Fibroblast of lung (primary cell): ENCODE measurements around the gene ZMYM4. TPM values are rescaled to one million over a fixed set of nuclear protein-coding genes. Genes with fewer than 3 reads are reported as not detected.

Source experiments
- DNase-seq, 2 donors: peaks; one replicate each; pipeline versions ENCODE4 v3.0.0 to v3.0.0-alpha.2; 2010; ENCODE audit warnings: low read depth in 2 of 2
- H2AFZ ChIP-seq: 2 replicates; pipeline ENCODE4 v1.5.1; 2012; ENCODE audit warnings: low read length, control low read depth, inconsistent platforms
- H3K27ac ChIP-seq: 2 replicates; pipeline ENCODE4 v1.5.1; 2011; ENCODE audit warnings: low read length, control low read depth; ENCODE audit not compliant: insufficient read depth
- H3K27me3 ChIP-seq: 2 replicates; pipeline ENCODE4 v1.5.1; 2011; ENCODE audit warnings: mild to moderate bottlenecking, low read length; ENCODE audit not compliant: control insufficient read depth, insufficient read depth
- H3K36me3 ChIP-seq: 2 replicates; pipeline ENCODE4 v1.5.1; 2011; ENCODE audit warnings: low read length; ENCODE audit not compliant: control insufficient read depth, insufficient read depth
- H3K4me1 ChIP-seq: 2 replicates; pipeline ENCODE4 v1.5.1; 2011; ENCODE audit warnings: low read length; ENCODE audit not compliant: control insufficient read depth, insufficient read depth; ENCODE audit errors: extremely low read depth
- H3K4me2 ChIP-seq: 2 replicates; pipeline ENCODE4 v1.5.1; 2011; ENCODE audit warnings: low read length, control low read depth; ENCODE audit not compliant: insufficient read depth; ENCODE audit errors: extremely low read depth
- H3K4me3 ChIP-seq, 4 experiments: fragments of 200-600 bp in 1 of 4; sonication (generic) in 1 of 4; replicated peaks in 1 of 4; 2 replicates each; pipeline ENCODE4 v1.5.1; 2011 to 2016; ENCODE audit warnings: low read length in 4 of 4, low read depth in 3 of 4, mild to moderate bottlenecking in 3 of 4, control low read depth in 2 of 4, inconsistent platforms in 1 of 4, mixed read lengths in 1 of 4; ENCODE audit not compliant: insufficient read depth in 1 of 4; ENCODE audit errors: control extremely low read depth in 1 of 4
- H3K79me2 ChIP-seq: 2 replicates; pipeline ENCODE4 v1.5.1; 2012; ENCODE audit warnings: mild to moderate bottlenecking, low read length, inconsistent platforms; ENCODE audit not compliant: control insufficient read depth, insufficient read depth
- H3K9ac ChIP-seq: 2 replicates; pipeline ENCODE4 v1.5.1; 2011; ENCODE audit warnings: mild to moderate bottlenecking, low read length, control low read depth; ENCODE audit not compliant: insufficient read depth
- H3K9me3 ChIP-seq: 2 replicates; pipeline ENCODE4 v1.5.1; 2012; ENCODE audit warnings: low read depth, low read length; ENCODE audit not compliant: control insufficient read depth, insufficient read depth
- H4K20me1 ChIP-seq: 2 replicates; pipeline ENCODE4 v1.5.1; 2011; ENCODE audit warnings: low read length; ENCODE audit not compliant: control insufficient read depth, insufficient read depth; ENCODE audit errors: extremely low read depth
- CTCF ChIP-seq, 2 donors: IDR thresholded peaks in 1 of 2; conservative IDR thresholded peaks in 1 of 2; 1 replicate in 1 of 2; 2 replicates in 1 of 2; pipeline ENCODE4 v1.5.1; 2011 to 2012; ENCODE audit warnings: low read length in 2 of 2, control low read depth in 1 of 2, inconsistent platforms in 1 of 2, low read depth in 1 of 2, mild to moderate bottlenecking in 1 of 2
- EZH2 ChIP-seq: IDR thresholded peaks from 2 replicates; pipeline ENCODE4 v1.5.1; 2012; ENCODE audit warnings: low read length, control low read depth, mild to moderate bottlenecking; ENCODE audit errors: missing control alignments
- polyA plus RNA-seq, 2 donors: library from polyadenylated mRNA; depleted of rRNA in 1 of 2; stranded (reverse) in 1 of 2; unstranded in 1 of 2; fragments of >200 nt; gene quantifications; 2 replicates each; pipeline ENCODE4 v1.2.1, GENCODE V29; 2011 to 2012; ENCODE audit warnings: missing spikeins in 1 of 2
- total RNA-seq: library from RNA; depleted of rRNA; stranded (reverse); fragments of >200 nt; gene quantifications from 2 replicates; pipeline ENCODE4 v1.2.1, GENCODE V29; 2014

ZMYM4 gene
- total and polyA plus RNA-seq, 2 donors (not counting 1 experiment from before 2014, with no cell fraction given), result 40.5 to 54.1 TPM

DNA sequence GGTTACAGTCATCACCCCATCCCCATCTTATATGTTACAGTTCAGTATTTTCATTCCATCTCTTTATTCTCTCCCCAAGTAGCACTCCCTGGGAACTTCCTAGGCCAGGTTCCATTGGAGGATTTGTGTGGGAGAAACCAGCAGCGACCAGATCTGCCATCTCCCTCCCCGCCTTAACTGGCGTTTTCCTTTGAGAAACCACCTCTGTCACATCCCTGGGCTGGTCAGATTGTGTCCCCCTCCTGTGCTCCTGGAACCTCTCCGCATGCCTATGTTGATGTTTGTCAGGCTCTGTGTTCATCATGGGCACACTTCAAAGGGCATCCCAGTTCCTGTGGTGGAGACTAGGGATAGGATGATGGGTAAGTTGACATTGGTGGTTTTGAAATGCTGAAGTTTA is 162.3 kb downstream of the ZMYM4 start:
- no peak overlapping the region for H3K27ac ChIP-seq
- TF ChIP-seq EZH2, result no peak
- TF ChIP-seq CTCF (conservative IDR thresholded peaks at IDR 0.05 in 1 of 2, IDR thresholded peaks at IDR 0.05 in 1 of 2; ENCODE audit: low read depth in 1 of 2, low read length in 2 of 2), result no peak

GRCh38 chr1:35431173-35431599 is 162.7 kb downstream of the ZMYM4 start:
- DNase-seq, result peak in 1 of 2 donors; percentile 39
- Histone ChIP-seq H3K27ac (no peak overlapping the region), H4K20me1 (no peaks in the 10 kb centered on the region), H3K27me3 (no peaks in the 10 kb centered on the region), H2AFZ (no peak overlapping the region), H3K79me2 (no peaks in the 10 kb centered on the region), H3K4me2 (no peak overlapping the region), H3K9me3 (no peaks in the 10 kb centered on the region), H3K4me3 (no peak overlapping the region), H3K4me1 (no peaks in the 10 kb centered on the region), H3K9ac (no peak overlapping the region), H3K36me3 (peaks cover 11% of the 10 kb centered on the region)
- TF ChIP-seq CTCF (conservative IDR thresholded peaks at IDR 0.05 in 1 of 2, IDR thresholded peaks at IDR 0.05 in 1 of 2; ENCODE audit: low read depth in 1 of 2, low read length in 2 of 2), result no peak
- no peak for TF ChIP-seq EZH2

More for the DNA sequence above, 162.3 kb downstream of the ZMYM4 start:
- Histone ChIP-seq H3K9ac (no peak overlapping the region), H3K4me2 (no peak overlapping the region), H3K27me3 (no peaks in the 10 kb centered on the region), H4K20me1 (no peaks in the 10 kb centered on the region), H2AFZ (no peak overlapping the region), H3K79me2 (no peaks in the 10 kb centered on the region), H3K36me3 (peaks cover 11% of the 10 kb centered on the region), H3K4me3 (no peak overlapping the region), H3K9me3 (no peaks in the 10 kb centered on the region), H3K4me1 (no peaks in the 10 kb centered on the region)
- no peak for DNase-seq

GRCh38 chr1:35432231-35432630 is 163.7 kb downstream of the ZMYM4 start:
- TF ChIP-seq CTCF (conservative IDR thresholded peaks at IDR 0.05 in 1 of 2, IDR thresholded peaks at IDR 0.05 in 1 of 2; ENCODE audit: low read depth in 1 of 2, low read length in 2 of 2) (no peak), EZH2 (no peak)
- Histone ChIP-seq H3K9ac (no peak overlapping the region), H4K20me1 (no peaks in the 10 kb centered on the region), H3K36me3 (peaks cover 9% of the 10 kb centered on the region), H3K4me3 (no peak overlapping the region), H3K79me2 (no peaks in the 10 kb centered on the region), H3K27ac (no peak overlapping the region), H2AFZ (no peak overlapping the region), H3K27me3 (no peaks in the 10 kb centered on the region), H3K9me3 (no peaks in the 10 kb centered on the region), H3K4me1 (no peaks in the 10 kb centered on the region), H3K4me2 (no peak overlapping the region)
- no peak for DNase-seq
